GM21619 (cell line): Measurements from ENCODE around the gene ZEB2.

Experiments used
- ATAC-seq: cut with Tn5 transposase; IDR thresholded peaks from one replicate; pipeline ENCODE4 v1.9.1; 2021; ENCODE audit not compliant: unreplicated experiment

The ZEB2 gene

GRCh38 chr2:144453486-144454158 lies 66.3 kb downstream of the ZEB2 start:
- ATAC-seq = no peak

GRCh38 chr2:144452989-144453336 lies 67.0 kb downstream of the ZEB2 start:
- ATAC-seq = no peak

- ATAC-seq = no peak
Observed at GRCh38 chr2:144452169-144452988, 67.5 kb downstream of the ZEB2 start.

GRCh38 chr2:144451443-144451842 lies 68.5 kb downstream of the ZEB2 start:
- no peak for ATAC-seq

GRCh38 chr2:144449028-144449406 lies 70.9 kb downstream of the ZEB2 start:
- no peak for ATAC-seq

- ATAC-seq = no peak
Observed at GRCh38 chr2:144448389-144449027, 71.4 kb downstream of the ZEB2 start.

- ATAC-seq = no peak
Observed at GRCh38 chr2:144447535-144447934, 72.4 kb downstream of the ZEB2 start.

- no peak for ATAC-seq
Observed at GRCh38 chr2:144446136-144446535, 73.8 kb downstream of the ZEB2 start.

GRCh38 chr2:144445196-144445595 lies 74.7 kb downstream of the ZEB2 start:
- no peak for ATAC-seq

- ATAC-seq = no peak
Observed at GRCh38 chr2:144443837-144444817, 75.8 kb downstream of the ZEB2 start.

- no peak for ATAC-seq
Observed at GRCh38 chr2:144441711-144442141, 78.2 kb downstream of the ZEB2 start.

GRCh38 chr2:144439993-144440392 lies 79.9 kb downstream of the ZEB2 start:
- ATAC-seq = no peak

- no peak for ATAC-seq
Observed at GRCh38 chr2:144438801-144439631, 80.9 kb downstream of the ZEB2 start.

GRCh38 chr2:144437636-144438035 lies 82.3 kb downstream of the ZEB2 start:
- no peak for ATAC-seq

GRCh38 chr2:144434425-144435222 lies 85.3 kb downstream of the ZEB2 start:
- ATAC-seq = no peak

GRCh38 chr2:144432921-144433320 lies 87.0 kb downstream of the ZEB2 start:
- no peak for ATAC-seq

- ATAC-seq = no peak
Observed at GRCh38 chr2:144431998-144432397, 87.9 kb downstream of the ZEB2 start.

GRCh38 chr2:144431392-144431783 lies 88.5 kb downstream of the ZEB2 start:
- no peak for ATAC-seq

GRCh38 chr2:144430722-144431391 lies 89.1 kb downstream of the ZEB2 start:
- peak; percentile 92 for ATAC-seq
